Motor neuron (in vitro differentiated cells): ENCODE results near the gene JAG2. TPM values are rescaled to one million over a fixed set of nuclear protein-coding genes. Genes with fewer than 3 reads are reported as not detected.
A peak's percentile ranks its signal among the peaks of the same experiment; 100 is the strongest.

Source experiments
- ATAC-seq, 8 experiments: fragments of 200-7000 bp; cut with Tn5 transposase; replicated peaks in 6 of 8; 2 replicates each; pipeline ENCODE4 v1.8.0; 2021; ENCODE audit warnings: mild to moderate bottlenecking in 8 of 8, moderate library complexity in 8 of 8
- H3K27ac ChIP-seq, 2 donors: fragments of 250-450 bp; sonication (Bioruptor Pico); 2 replicates each; pipeline ENCODE4 v1.9.0; 2021; ENCODE audit warnings: antibody characterized with exemption in 2 of 2, mild to moderate bottlenecking in 2 of 2, moderate library complexity in 1 of 2
- H3K4me1 ChIP-seq, 2 donors: fragments of 250-450 bp; sonication (Bioruptor Pico); replicated peaks in 1 of 2; 2 replicates each; pipeline ENCODE4 v1.6.1; 2021; ENCODE audit warnings: antibody characterized with exemption in 2 of 2, mild to moderate bottlenecking in 2 of 2, moderate library complexity in 1 of 2
- H3K4me3 ChIP-seq, 5 donors: fragments of 250-450 bp; sonication (Bioruptor Pico); 2 replicates each; pipeline ENCODE4 v1.9.0; 2021; ENCODE audit warnings: antibody characterized with exemption in 5 of 5, mild to moderate bottlenecking in 5 of 5, moderate library complexity in 4 of 5
- WGBS, 10 experiments: fragments of 450-650 bp; shearing (Covaris generic); methylation state at CpG; one replicate each; pipeline ENCODE4 v1.0.0; 2022; 5-methylcytosine and 5-hydroxymethylcytosine counted together
- in situ Hi-C, 9 experiments: fragments of 400-800 bp; cut with MboI; loops; one replicate each; pipeline ENCODE4 v1.15.0; 2021; ENCODE audit warnings: low sequenced_read_pairs in 9 of 9, low pct_unique_long_range_greater_than_20kb in 2 of 9; ENCODE audit not compliant: unreplicated experiment in 9 of 9
- total RNA-seq, 8 experiments: library from RNA; unstranded; fragments of 300-600 nt; gene quantifications; 2 replicates each; pipeline versions ENCODE4 v1.2.3 to v1.2.4, GENCODE V29; 2022

JAG2 gene
- total RNA-seq, 8 experiments from 2014 or later: 2.9 to 11.4 (median 5.2) TPM

- 20 to 78% (median 67%) methylated on average over 1 to 10 of the region's 48 CpGs; no CpG with 5 or more reads in 5 of the 10 experiments for WGBS, 10 experiments
- H3K4me1 ChIP-seq: peaks cover 0 to 5% of the 10 kb centered on the region in 2 donors
- no peak overlapping the region for H3K4me3 ChIP-seq
- peak in 1 of 8 experiments; percentile 16 for ATAC-seq
- no peak overlapping the region for H3K27ac ChIP-seq
- in situ Hi-C loops: no loop called here
Measured at GRCh38 chr14:105155681-105156413, 12.7 kb downstream of the JAG2 start.

DNA sequence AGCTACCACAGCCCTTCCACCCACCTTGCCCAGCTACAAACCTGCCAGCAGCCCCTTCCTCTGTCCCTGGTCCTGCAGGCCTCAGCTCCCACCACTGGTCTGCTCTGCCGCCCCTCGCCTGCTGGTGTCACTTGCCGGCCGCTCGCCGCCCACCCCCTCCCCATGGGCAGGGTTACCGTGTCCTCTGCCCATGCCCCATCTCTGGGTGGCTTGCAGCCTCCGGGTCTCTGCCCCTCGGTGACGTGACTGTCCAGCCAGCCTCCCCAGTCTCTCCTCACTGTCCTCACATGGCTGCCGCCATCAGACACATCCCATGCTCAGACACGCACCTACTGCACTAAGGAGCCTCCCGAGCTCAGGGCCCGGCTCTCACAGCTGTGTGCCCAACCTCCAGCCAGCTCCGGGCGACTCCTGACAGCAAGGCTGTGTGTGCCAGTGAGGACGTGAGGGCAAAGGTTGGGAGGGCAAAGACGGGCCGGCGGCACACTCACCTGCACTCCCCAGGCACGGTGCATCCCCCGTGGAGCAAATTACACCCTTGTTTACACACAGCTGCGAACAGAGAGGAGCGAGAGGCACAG is 13.4 kb downstream of the JAG2 start:
- H3K27ac ChIP-seq: no peak overlapping the region
- ATAC-seq: no peak
- H3K4me1 ChIP-seq: peaks cover 0 to 5% of the 10 kb centered on the region in 2 donors
- no peak overlapping the region for H3K4me3 ChIP-seq
- in situ Hi-C loops: no loop called here
- WGBS, 10 experiments: 26 to 100% (median 80%) methylated on average over 1 to 3 of the region's 24 CpGs; no CpG with 5 or more reads in 5 of the 10 experiments

DNA sequence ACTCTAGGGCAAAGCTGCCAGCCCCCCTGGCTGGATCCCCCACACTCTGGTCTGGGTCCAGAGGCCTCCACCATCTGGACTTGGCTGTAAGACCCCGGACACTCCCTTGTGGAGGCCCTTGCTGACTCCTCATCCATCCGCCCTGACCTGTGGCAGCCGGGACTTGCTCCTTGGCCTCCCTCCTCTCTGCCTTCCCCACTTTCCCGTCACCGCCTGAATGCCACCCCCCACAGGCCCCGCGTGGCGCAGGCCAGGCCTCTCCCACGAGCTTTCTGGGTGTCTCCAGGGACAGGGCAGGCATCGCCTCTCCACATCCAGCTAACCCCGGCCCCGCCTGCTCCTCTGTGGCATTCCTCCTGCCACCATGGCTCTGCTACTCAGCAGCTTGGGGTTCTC is 14.1 kb downstream of the JAG2 start:
- H3K27ac ChIP-seq: no peak overlapping the region
- WGBS, 10 experiments: 40 to 76% (median 75%) methylated on average over 1 to 5 of the region's 12 CpGs; no CpG with 5 or more reads in 7 of the 10 experiments
- peak in 2 of 8 experiments; percentile 40 to 49 for ATAC-seq
- H3K4me3 ChIP-seq: no peak overlapping the region
- peaks cover 0 to 5% of the 10 kb centered on the region in 2 donors for H3K4me1 ChIP-seq
- in situ Hi-C loops: no loop called here

GRCh38 chr14:105153739-105154475 is 14.7 kb downstream of the JAG2 start:
- peak in 1 of 8 experiments; percentile 11 for ATAC-seq
- no peak overlapping the region for H3K4me3 ChIP-seq
- in situ Hi-C loops: no loop called here
- no peak overlapping the region for H3K27ac ChIP-seq
- peaks cover 0 to 4% of the 10 kb centered on the region in 2 donors for H3K4me1 ChIP-seq
- 73 to 84% (median 83%) methylated on average over 1 to 6 of the region's 26 CpGs; no CpG with 5 or more reads in 7 of the 10 experiments for WGBS, 10 experiments

DNA sequence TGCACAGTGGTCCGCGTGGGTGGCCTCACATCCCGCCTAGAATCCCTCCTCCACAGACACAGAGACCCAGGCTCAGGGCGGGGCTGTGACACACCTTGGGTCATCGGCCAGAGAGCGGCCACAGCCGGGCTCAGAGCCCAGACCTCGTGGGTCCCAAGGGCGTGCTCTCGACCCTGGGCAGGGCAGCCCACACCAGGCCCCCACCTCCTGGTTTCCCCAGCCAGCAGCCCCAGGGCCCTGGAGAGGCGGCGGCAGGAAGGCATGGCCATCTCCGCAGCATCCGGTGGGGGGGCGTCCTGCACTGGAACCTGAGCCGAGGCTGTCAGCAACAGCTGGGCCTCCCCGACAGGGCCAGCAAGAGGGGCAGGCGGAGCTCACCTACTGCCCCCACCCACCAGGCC is 15.2 kb downstream of the JAG2 start:
- 80% methylated on average over 1 of the region's 18 CpGs; no CpG with 5 or more reads in 9 of the 10 experiments for WGBS, 10 experiments
- in situ Hi-C loops: no loop called here
- no peak overlapping the region for H3K4me3 ChIP-seq
- no peak overlapping the region for H3K27ac ChIP-seq
- ATAC-seq: peak in 2 of 8 experiments; percentile 67 to 71
- H3K4me1 ChIP-seq: no peaks in the 10 kb centered on the region

DNA sequence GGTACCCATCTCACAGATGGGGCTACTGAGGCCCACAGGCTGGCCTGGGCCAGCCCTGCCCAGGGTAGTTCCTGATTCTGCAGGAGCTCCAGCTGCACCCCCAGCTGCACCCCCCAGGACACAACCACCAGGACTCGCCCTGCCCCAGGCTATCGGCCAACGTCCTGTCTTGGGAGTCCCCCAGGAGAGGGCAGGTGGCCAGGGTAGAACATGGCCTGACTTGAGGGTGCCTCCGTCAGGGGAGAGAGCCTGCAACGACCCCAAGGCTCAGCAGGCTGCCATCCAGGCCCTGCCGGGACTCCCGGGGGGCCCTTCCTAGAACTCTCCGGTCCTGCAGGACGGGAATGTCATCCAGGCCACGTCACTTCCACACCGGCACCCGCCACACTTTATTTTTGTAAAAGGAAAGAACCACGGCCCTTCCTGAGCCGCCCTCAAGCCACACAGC is 15.8 kb downstream of the JAG2 start:
- no peak for ATAC-seq
- 61 to 92% methylated on average over 5 to 7 of the region's 14 CpGs; no CpG with 5 or more reads in 8 of the 10 experiments for WGBS, 10 experiments
- Histone ChIP-seq H3K27ac (no peak overlapping the region), H3K4me1 (no peaks in the 10 kb centered on the region), H3K4me3 (no peak overlapping the region)
- in situ Hi-C loops: no loop called here

DNA sequence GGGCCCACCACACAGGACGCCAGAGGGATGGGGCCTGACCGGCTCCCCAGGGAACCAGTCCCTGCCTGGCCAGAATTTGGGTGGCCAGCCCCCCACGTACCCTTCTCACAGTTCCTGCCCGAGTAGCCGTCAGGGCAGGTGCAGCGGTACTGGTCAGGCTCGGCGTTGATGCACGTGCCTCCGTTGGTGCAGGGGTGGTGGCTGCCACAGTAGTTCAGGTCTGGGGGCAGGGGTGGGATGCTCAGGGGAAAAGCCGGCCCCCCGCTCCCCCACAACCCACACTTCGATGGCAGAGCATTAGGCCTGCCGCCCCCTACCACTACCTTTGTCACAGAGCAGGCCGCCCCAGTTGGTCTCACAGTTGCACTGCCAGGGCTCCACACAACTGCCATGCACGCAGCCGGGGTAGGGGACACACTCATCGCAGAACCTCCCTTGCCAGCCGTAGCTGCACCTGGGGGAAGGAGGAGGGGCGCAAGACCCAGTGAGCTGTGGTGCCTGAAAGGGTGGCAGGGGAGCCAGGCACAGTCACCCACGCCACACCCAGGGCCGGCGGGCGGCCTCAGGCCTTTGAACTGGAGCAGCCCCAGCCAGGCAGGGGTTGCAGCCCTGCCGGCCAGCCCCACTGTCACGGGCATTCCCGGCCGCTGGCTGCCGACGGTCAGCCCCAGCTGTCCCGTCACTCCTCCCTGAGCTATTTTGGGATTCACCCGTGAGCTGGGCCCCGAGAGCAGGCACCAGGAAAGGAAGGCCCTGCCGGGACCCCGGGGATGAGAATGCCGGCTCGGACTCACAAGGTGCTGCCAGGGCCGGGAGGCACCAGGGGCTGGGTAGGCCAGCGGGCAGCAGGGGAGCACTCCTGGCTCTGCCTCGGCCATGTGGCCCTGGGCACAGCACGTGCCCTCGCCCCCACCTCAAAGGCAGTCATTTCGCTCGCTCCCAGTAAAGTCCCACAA is 16.5 kb downstream of the JAG2 start:
- in situ Hi-C loops: no loop called here
- WGBS, 10 experiments: 86 to 100% (median 90%) methylated on average over 1 to 8 of the region's 44 CpGs; no CpG with 5 or more reads in 7 of the 10 experiments
- no peak for ATAC-seq
- H3K4me3 ChIP-seq: no peak overlapping the region
- H3K27ac ChIP-seq: no peak overlapping the region
- H3K4me1 ChIP-seq: no peaks in the 10 kb centered on the region

GRCh38 chr14:105151084-105151837 is 17.3 kb downstream of the JAG2 start:
- in situ Hi-C loops: no loop called here
- H3K4me1 ChIP-seq: no peaks in the 10 kb centered on the region
- H3K27ac ChIP-seq: no peak overlapping the region
- H3K4me3 ChIP-seq: no peak overlapping the region
- 87 to 100% (median 92%) methylated on average over 2 to 6 of the region's 37 CpGs; no CpG with 5 or more reads in 7 of the 10 experiments for WGBS, 10 experiments
- ATAC-seq: no peak

- WGBS, 10 experiments: 100% methylated on average over 1 to 2 of the region's 35 CpGs; no CpG with 5 or more reads in 6 of the 10 experiments
- Histone ChIP-seq H3K4me1 (no peaks in the 10 kb centered on the region), H3K4me3 (no peak overlapping the region), H3K27ac (no peak overlapping the region)
- in situ Hi-C loops: no loop called here
- no peak for ATAC-seq
Measured at GRCh38 chr14:105150368-105151083, 18.1 kb downstream of the JAG2 start.

DNA sequence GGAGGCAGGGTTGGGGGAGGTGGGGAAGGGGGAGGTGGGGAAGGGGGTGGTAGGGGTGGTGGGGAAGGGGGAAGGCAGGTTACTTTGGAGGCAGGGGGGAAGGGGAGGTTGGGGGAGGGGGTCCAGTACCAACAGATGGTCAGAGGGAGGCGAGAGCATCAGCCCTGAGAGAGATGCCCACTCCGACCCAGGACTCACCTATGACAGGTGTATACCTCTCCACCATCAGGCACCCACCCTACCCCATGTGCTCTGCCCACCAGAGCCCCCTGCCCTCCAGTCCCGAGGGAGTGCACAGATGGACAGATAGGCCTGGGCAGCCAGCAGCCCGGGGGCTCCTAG is 18.6 kb downstream of the JAG2 start:
- Histone ChIP-seq H3K27ac (no peak overlapping the region), H3K4me3 (no peak overlapping the region), H3K4me1 (no peaks in the 10 kb centered on the region)
- WGBS, 10 experiments: no CpG with 5 or more reads among the region's 4 CpGs
- ATAC-seq: no peak
- in situ Hi-C loops: no loop called here

DNA sequence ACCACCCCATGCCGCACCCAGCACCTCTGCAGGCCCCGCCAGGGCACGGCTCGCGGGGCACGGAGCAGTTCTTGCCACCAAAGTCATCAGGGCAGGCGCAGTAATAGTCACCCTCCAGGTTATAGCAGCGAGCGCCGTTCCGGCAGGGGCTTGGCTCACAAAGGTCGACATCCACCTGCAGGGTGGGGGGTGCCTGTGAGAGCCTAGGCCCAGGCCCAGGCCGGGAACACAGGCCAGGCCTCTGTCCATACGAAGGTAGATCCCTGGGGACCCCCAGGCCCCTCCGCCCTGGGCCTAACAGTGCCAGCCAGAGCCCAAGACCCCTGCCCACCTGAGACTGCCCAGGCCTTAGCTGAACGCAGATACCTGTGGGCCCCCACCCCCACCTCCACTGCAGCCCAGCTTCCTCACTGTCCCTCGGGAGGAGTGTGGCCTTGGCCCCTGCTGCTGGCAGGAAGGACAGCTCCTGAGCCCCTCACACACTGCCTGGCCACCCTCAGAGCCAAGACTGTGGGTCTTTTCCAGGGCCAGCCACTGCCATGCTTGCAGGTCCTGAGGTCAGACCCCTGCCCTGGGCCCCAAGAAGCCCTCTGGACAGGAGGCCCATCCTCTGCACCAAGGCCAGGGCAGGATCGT is 19.3 kb downstream of the JAG2 start:
- in situ Hi-C loops: no loop called here
- Histone ChIP-seq H3K4me1 (no peaks in the 10 kb centered on the region), H3K4me3 (no peak overlapping the region), H3K27ac (no peak overlapping the region)
- WGBS, 10 experiments: no CpG with 5 or more reads among the region's 18 CpGs
- ATAC-seq: no peak
